HepG2 (cell line): ENCODE results near the gene CLEC16A.

ENCODE experiments used
- CHD2 ChIP-seq: IDR thresholded peaks from 2 replicates; pipeline ENCODE4 v1.6.1; 2011; ENCODE audit warnings: low read depth, low read length, improper control_type of control experiment
- CREB1 ChIP-seq, 2 experiments: fragments of 450-650 bp in 1 of 2; IDR thresholded peaks; 2 replicates each; pipeline ENCODE4 v1.6.1; 2016 to 2017; ENCODE audit warnings: control low read depth in 1 of 2, mild to moderate bottlenecking in 1 of 2, missing compliant biosample characterization in 1 of 2, missing genetic modification characterization in 1 of 2
- FOSL1 ChIP-seq: sonication (generic); formaldehyde crosslinking; IDR thresholded peaks from 2 replicates; pipeline ENCODE4 v1.9.0; 2021; ENCODE audit warnings: missing genetic modification reagents, borderline replicate concordance
- IRF1 ChIP-seq: sonication (generic); formaldehyde crosslinking; IDR thresholded peaks from 2 replicates; pipeline ENCODE4 v1.4.0; 2020; ENCODE audit warnings: low read depth, mild to moderate bottlenecking, missing genetic modification reagents
- SIN3A ChIP-seq: IDR thresholded peaks from 2 replicates; pipeline ENCODE4 v1.6.1; 2011; ENCODE audit warnings: low read depth, mild to moderate bottlenecking, control low read depth, low read length, borderline replicate concordance
- SNRNP70 ChIP-seq: fragments of 200-400 bp; formaldehyde crosslinking; IDR thresholded peaks from 2 replicates; pipeline ENCODE4 v1.6.1; 2017; ENCODE audit warnings: mild to moderate bottlenecking, low read depth, low read length, moderate library complexity
- ZNF543 ChIP-seq: sonication (generic); formaldehyde crosslinking; IDR thresholded peaks from 2 replicates; pipeline ENCODE4 v1.4.0; 2020; ENCODE audit warnings: mild to moderate bottlenecking, missing genetic modification reagents
- TF ChIP-seq, protein P1 (sequence below): sonication (generic); formaldehyde crosslinking; IDR thresholded peaks from 2 replicates; pipeline ENCODE4 v1.4.0; 2020; ENCODE audit warnings: mild to moderate bottlenecking, missing genetic modification reagents

- TF ChIP-seq CHD2 (no peak), IRF1 (CRISPR knock-in tag) (no peak), ZNF543 (no peak), SIN3A (no peak), FOSL1 (CRISPR knock-in tag) (no peak), SNRNP70 (no peak), CREB1 (IDR thresholded peaks at IDR 0.05) (no peak), CREB1 (CRISPR knock-in tag; IDR thresholded peaks at IDR 0.05) (no peak)
- TF ChIP-seq, protein P1, sequence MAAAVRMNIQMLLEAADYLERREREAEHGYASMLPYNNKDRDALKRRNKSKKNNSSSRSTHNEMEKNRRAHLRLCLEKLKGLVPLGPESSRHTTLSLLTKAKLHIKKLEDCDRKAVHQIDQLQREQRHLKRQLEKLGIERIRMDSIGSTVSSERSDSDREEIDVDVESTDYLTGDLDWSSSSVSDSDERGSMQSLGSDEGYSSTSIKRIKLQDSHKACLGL (CRISPR knock-in tag) = no peak
Measured at GRCh38 chr16:11212798-11213196, 268.4 kb downstream of the CLEC16A start.
